ENCODE measurements around the gene CT47C1. TPM values are rescaled to one million over a fixed set of nuclear protein-coding genes. Genes with fewer than 3 reads are reported as not detected.

Gene CT47C1
- total RNA-seq, 1 experiment from 2014 or later: not detected

GRCh38 chrX:119041175-119041574 lies 31.6 kb upstream of the CT47C1 start:
- Histone ChIP-seq H3T11ph (ENCODE audit: low read length) (no peak overlapping the region), H3K4ac (ENCODE audit: low read depth, low read length) (no peak overlapping the region), H2BK5ac (ENCODE audit: insufficient read length, low read length) (no peak overlapping the region), H3K56ac (ENCODE audit: insufficient read length, low read depth, low read length) (no peak overlapping the region), H3K4me1 (ENCODE audit: insufficient read depth, low read length) (no peaks in the 10 kb centered on the region), H3K79me2 (ENCODE audit: insufficient read depth, low read length) (no peaks in the 10 kb centered on the region), H2BK20ac (ENCODE audit: low read depth, low read length, poor library complexity, severe bottlenecking) (no peak overlapping the region), H4K5ac (ENCODE audit: insufficient read length, low read depth, low read length) (no peak overlapping the region), H2BK120ac (ENCODE audit: low read depth, low read length, poor library complexity, severe bottlenecking) (no peak overlapping the region), H2BK12ac (ENCODE audit: insufficient read length, low read depth, low read length) (no peak overlapping the region), H3K9me3 (ENCODE audit: control insufficient read depth, low read depth, low read length) (peaks cover 30% of the 10 kb centered on the region), H3K18ac (ENCODE audit: insufficient read length, low read depth, low read length) (no peak overlapping the region), H4K8ac (replicated peaks; ENCODE audit: insufficient read length, low read depth, low read length) (no peak overlapping the region), H3K23me2 (ENCODE audit: insufficient read length, low read depth, low read length, poor library complexity, severe bottlenecking) (no peaks in the 10 kb centered on the region), H2AK5ac (ENCODE audit: insufficient read length, low read length) (no peak overlapping the region), H4K20me1 (ENCODE audit: control insufficient read depth, insufficient read depth, insufficient read length) (no peaks in the 10 kb centered on the region), H4K91ac (ENCODE audit: insufficient read length, low read depth, low read length) (no peak overlapping the region), H3K9ac (ENCODE audit: extremely low read depth, insufficient read length, low read length) (no peak overlapping the region), H3K79me1 (ENCODE audit: insufficient read depth, low read depth, low read length, poor library complexity, severe bottlenecking) (no peaks in the 10 kb centered on the region), H3K23ac (ENCODE audit: insufficient read length, low read depth, low read length) (no peak overlapping the region), H2BK15ac (ENCODE audit: low read depth, low read length) (no peak overlapping the region), H3K27me3 (ENCODE audit: insufficient read depth, low read length) (no peaks in the 10 kb centered on the region), H3K14ac (ENCODE audit: insufficient read depth, low read length) (no peak overlapping the region), H3K27ac (ENCODE audit: insufficient read length, low read depth, low read length) (no peak overlapping the region), H3K4me2 (ENCODE audit: insufficient read depth, insufficient read length, low read length) (no peak overlapping the region), H2AFZ (ENCODE audit: low read length) (no peak overlapping the region)
- DNase-seq: no peak
- WGBS (ENCODE audit: extremely low coverage, insufficient read length, low lambda C conversion rate): no CpG with 5 or more reads among the region's 4 CpGs
- no peak for TF ChIP-seq CTCF (conservative IDR thresholded peaks at IDR 0.05)
- Mint-ChIP-seq H3K4me1 (peaks cover 5 to 8% of the 10 kb centered on the region in 2 experiments), H3K4me3 (no peak overlapping the region), H3K27me3 (ENCODE audit: low read depth) (no peaks in the 10 kb centered on the region), H3K27ac (no peak overlapping the region), H3K36me3 (ENCODE audit: insufficient read depth in 1 of 3, low read depth in 3 of 3) (peaks cover 0 to 2% (median 0%) of the 10 kb centered on the region in 3 experiments; a peak in 2 of 7 replicates), H3K9me3 (peaks cover 65 to 76% of the 10 kb centered on the region in 2 experiments)
